ENCODE data around the gene CAPZB.

Gene CAPZB

DNA sequence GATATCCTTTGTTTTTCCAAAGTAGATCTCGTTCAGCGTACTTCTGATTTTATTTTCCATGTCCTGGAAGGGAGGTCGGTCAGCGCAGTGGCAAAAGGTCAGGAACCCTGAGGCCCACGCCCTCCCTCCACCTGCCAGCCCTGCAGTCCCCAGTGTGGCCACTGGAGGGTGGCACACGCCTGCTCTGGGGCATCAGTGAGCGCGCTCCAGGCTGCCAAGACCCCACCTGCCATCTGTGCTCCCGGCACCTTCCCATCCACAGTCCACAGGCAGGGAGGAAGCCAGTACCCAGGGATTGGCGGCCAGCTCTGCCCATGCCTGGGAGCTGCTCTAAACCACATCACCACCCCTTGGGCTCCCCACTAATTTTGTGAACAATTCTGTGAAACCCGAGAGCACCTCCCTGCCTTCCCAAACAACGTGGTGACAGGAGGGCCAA lies 140.9 kb downstream of the CAPZB start:
- TF ChIP-seq, protein P1, sequence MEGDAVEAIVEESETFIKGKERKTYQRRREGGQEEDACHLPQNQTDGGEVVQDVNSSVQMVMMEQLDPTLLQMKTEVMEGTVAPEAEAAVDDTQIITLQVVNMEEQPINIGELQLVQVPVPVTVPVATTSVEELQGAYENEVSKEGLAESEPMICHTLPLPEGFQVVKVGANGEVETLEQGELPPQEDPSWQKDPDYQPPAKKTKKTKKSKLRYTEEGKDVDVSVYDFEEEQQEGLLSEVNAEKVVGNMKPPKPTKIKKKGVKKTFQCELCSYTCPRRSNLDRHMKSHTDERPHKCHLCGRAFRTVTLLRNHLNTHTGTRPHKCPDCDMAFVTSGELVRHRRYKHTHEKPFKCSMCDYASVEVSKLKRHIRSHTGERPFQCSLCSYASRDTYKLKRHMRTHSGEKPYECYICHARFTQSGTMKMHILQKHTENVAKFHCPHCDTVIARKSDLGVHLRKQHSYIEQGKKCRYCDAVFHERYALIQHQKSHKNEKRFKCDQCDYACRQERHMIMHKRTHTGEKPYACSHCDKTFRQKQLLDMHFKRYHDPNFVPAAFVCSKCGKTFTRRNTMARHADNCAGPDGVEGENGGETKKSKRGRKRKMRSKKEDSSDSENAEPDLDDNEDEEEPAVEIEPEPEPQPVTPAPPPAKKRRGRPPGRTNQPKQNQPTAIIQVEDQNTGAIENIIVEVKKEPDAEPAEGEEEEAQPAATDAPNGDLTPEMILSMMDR (IDR thresholded peaks at IDR 0.05), result peak; percentile 75

DNA sequence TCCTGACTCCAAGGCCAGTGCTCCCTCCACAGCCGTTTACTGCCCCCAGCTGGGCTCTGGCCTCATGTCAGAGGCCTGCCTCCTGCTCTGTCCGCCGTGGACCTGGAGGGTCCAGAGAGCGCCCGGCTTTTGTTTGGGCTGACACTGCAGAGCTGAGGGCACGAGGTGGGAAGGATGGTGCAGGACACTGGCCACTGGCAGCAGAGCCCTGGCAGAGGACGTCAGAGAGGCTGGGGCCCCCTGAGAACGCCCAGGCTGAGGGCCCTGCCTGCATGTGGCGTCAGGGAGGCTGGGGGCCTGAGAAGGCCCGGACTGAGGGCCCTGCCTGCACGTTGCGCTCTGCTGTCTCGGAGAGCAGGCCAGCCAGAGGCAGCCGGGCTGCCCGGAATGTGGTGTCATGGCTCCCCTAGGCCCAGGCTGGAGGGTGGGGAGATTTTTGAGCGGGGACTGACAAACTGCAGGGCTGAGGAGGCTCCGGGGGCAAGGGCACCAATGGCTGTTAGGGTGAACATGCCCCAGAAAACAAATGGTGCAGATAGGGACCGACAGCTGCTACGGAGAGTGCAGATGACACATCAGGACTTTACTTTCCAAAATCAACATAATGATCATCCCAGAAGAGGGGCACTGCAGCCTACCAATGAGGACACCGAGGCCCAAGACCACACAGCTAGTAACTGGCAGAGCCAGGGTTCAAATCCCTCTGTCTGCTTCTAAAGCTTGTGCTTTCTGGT lies 141.6 kb downstream of the CAPZB start:
- TF ChIP-seq, protein P1 (IDR thresholded peaks at IDR 0.05), result no peak

DNA sequence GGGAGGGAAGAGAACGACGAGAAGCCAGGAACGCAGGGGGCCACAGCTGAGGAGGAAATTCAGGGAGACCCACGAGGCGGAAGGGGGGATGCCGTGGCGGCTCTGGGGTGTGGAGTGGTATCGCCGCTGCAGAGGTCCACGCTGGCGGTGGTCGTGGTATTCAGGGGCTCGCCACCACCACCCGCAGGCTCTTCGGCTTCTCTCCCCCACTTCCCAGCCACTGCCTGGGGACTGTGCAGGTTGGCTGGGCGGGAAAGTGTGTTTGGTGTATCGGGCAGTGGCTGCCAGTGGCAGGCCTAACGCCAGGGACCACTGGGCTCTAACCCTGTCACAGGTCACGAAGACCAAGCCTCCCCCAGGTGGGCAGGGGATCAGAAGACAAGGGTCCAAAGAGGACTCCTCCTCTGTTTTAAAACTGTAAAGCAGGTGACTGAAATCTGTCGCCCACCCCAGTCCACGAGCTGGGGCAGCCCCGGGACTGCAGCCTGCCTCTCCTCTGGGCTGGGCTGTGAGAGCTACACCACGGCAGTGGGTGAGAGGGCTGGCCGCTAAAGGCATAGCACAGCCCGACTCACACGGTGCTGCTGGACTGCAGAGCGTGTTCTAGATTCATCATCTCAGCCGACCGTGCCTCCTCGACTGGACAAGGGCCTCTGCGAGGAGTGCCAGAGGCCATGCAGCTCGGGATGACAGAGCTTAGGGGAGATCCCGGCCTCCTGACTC lies 142.3 kb downstream of the CAPZB start:
- TF ChIP-seq, protein P1 (IDR thresholded peaks at IDR 0.05), result no peak

DNA sequence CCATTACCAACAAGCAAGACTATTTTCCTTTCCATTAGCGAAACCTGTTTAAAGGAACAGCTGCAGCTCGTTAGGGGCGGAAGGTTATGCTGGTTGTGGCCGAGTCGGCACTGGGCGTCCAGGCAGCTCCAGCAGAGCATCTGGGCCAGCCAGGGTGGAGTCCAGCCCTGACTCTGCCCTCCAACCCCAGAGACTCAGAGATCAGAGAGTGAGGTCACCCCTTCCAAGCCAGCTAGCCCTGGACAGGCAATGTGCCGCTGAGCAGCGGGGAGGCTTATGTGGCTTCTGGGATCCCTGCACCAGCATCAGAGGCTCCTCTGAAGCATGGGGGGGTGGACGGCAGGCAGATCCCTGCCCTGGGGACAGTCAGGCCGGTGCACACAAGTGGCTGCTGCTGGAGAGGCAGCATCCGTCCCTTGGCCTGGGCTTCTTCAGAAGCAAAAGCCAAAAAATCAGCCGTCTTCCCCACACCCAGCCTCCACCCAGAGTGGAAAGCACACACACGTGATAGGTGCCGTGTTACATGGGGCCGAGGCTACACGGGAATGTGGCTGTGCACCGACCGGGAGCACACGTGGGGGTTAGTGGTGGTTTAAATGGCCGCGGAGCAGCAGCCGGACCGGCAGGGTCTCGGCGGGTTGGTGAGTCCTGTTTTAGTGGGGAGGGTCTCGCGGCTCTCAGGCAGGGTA lies 143.1 kb downstream of the CAPZB start:
- TF ChIP-seq, protein P1 (IDR thresholded peaks at IDR 0.05), result no peak

DNA sequence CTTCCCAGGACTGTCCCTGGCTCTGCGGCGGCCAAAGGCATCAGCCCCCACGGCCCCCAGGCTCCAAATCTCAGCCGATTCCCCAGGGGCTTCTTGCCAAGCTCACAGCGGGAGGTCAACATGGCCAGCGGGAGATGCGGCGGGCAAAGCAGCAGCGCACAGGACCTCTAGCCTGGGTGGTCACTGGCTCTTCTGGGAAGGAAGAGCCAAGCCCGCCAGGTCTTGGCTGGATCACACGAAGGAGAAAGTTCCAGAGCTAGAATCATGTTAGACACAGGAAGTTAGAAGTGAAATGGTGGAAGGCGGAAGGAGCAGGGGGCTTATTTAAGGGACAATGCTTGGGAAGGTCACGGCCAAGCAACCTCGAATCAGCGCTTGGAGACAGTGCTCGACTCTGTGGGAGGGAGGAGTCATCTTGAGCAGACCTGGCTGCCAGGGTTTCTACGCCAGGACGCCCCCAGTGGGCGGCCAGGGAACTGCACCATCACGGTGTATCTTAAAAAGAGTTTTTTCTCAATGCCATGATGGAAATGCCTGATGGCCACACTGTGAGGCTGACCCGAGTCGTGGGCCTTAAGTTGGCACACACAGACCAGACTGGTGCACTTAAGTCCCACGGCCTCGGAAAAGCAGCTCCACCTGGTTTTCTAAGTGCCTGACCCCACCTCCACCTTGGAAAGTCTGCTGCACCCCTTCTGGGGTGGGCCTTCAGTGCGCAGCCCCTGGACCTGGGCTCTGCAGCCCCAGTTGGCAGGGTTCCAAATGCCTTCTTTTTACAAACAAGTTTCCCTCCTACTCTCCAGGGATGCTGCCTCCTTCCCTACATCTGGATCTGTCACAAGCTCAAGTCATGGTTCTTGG lies 143.9 kb downstream of the CAPZB start:
- TF ChIP-seq, protein P1 (IDR thresholded peaks at IDR 0.05), result peak; percentile 66

DNA sequence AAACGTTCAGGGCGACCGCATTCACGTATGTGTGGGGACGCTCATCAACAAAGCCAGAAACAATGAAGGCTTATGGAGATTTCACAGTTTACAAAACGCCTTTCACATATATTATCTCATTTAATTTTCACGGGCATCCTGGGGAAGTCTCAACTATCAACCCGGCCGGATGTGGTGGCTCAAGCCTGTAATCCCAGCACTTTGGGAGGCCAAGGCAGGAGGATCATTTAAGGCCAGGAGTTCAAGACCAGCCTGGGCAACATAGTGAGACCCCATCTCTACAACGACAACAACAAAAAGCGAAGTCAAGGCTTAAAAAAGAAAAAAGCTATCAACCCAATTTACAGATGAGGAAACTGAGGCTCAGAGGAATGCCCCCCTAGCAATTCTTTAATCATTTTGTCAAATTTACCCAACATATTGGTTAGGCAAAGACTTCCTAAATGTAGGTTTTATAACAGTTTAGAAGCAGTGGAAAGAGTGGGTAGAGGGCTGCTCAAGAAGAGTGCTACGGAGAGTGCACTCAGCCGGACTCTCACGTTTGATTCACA lies 144.9 kb downstream of the CAPZB start:
- TF ChIP-seq, protein P1 (IDR thresholded peaks at IDR 0.05), result no peak
